Measurements from ENCODE around the gene KRTAP10-10.
"Not testable (repeated sequence)": the region's sequence is repeated elsewhere in the genome, so short reads cannot be mapped to it uniquely, and the experiment has no call there.

KRTAP10-10 gene

GRCh38 chr21:44653656-44654575 lies 16.8 kb downstream of the KRTAP10-10 start:
- peak; percentile 80 for DNase-seq

DNA sequence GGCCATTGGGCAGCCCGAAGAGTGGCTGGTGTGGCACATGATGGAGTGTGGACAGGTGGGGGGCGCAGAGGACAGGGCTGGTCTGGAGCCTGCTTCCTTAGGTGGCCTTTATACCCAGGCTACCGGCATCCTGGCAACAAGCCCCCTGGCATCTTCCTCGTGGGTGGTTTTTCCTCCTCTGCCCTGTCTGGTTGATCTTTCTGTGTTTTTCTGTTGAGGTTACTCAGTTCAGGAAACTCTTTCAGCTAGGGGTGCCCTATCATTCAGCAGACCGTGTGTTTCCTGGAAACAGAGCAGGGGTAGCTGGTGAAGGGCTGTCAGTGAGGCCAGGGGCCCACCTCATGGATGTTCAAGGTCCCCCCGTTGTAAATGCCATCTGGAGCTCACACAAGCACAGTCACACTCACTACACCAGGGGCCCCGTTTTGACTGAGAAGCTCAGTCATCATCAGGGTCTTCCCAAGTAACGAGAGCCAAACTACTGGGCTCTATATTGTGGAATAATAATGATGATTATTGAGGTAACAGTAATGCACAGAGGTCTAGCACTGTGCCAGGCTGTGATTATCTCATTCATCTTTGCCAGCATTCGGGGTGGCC lies 17.5 kb downstream of the KRTAP10-10 start, which contains the start of gene KRTAP12-4:
Gene KRTAP12-4 (minus strand): TSS at position 84 of the 600 bp plus-strand sequence. CDS start 45 bp downstream, at position 39.
- DNase-seq: peak; percentile 28

- no peak for DNase-seq
Observed at GRCh38 chr21:44656868-44657267, 19.7 kb downstream of the KRTAP10-10 start.

DNA sequence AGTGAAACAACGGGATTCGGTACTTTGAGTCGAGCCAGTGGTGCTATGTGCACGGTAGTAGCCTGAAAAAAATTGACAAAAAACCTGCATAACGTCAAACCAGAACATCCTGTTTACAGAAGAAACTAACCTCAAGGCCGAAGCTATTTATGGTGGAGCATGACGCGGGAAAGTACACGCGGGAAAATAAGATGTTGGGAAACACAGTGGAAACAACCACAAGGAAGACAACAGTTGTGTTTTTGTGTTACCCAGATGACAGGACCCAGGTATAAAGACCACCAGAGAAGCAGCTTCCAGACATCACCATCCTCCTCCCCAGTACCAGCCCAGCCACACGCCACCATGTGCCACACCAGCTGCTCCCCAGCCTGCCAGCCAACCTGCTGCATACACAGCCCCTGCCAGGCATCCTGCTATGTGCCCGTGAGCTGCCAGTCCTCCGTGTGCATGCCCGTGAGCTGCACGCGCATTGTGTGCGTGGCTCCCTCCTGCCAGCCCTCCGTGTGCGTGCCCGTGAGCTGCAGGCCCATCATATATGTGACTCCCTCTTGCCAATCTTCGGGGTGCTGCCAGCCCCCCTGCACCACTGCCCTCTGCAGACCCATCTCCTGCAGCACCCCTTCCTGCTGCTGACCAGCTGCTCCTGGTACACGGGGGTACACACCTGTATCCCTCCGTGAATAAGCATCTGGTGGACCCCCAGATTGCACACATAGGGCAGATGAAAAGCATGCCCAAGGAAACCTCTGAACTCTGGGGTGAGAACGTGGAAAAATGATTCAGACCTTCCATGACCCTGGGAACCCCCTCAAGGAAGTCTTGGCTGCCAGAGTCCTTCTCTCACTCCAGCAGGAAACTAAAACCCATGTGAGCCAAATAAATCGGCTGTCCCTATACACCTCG lies 20.7 kb downstream of the KRTAP10-10 start, which contains the start of gene KRTAP12-3:
Gene KRTAP12-3 (plus strand): TSS at position 298 of the 906 bp plus-strand sequence. CDS start 48 bp downstream, at position 346.
- DNase-seq: peak; percentile 83

DNA sequence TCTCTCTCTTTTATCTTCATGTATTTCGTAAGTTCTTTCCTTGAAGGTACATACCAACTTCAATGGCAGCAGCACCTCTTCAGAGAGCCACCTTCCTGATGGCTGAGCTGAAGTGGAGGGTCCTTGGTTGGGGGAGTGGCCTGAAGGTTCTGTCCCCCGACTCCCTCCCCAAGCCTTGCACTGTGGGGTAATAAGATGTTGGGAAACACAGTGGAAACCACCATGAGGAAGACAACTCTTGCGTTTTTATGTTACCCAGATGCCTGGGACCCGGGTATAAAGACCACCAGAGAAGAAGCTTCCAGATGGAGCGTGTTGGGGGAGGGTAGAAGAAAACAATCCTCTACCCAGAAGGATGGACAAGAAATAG lies 21.4 kb downstream of the KRTAP10-10 start:
- DNase-seq: no peak

DNA sequence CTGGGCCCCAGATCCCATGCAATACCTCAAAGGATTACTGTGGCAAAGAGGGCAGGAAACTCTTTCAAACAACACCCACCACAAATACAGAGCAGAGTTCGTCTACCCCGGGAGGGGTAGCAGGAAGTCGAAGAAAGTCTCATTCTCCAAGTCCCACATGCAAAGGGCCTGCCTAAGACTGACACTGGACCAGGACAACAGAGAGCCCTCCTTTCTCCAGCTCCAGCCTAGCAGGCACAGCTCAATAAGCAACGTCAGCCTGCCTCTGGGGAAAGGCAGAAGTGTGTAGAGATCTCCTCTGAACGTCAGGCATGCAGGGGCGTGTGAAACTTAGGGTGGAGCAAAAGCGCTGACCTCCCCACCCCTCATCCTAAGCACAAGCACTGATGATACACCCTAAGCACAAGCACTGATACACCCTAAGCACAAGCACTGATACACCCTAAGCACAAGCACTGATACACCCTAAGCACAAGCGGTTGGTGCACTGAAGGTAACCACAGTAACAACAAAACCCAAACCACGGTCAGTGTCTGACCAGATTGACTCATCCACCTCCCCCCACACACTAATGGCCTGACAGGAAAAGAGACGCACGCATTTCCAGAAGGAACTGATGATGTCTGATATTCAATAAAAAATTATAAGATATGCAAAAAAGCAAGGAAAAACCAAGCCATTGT lies 21.9 kb downstream of the KRTAP10-10 start:
- DNase-seq: peak; percentile 38

DNA sequence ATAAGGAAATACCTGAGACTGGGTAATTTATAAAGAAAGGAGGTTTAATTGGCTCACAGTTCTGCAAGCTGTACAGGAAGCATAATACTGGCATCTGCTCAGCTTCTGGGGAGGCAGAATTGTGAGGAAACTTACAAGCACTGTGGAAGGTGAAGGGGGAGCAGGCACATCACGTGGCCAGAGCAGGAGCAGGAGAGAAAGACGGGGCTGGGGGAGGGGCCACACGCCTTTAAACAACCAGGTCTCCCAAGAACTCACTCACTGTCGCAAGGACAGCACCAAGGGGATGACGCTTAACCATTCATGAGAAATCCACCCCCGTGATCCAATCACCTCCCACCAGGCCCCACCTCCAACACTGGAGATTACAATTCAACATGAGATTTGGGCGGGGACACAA lies 24.4 kb downstream of the KRTAP10-10 start:
- DNase-seq: not testable (repeated sequence)

DNA sequence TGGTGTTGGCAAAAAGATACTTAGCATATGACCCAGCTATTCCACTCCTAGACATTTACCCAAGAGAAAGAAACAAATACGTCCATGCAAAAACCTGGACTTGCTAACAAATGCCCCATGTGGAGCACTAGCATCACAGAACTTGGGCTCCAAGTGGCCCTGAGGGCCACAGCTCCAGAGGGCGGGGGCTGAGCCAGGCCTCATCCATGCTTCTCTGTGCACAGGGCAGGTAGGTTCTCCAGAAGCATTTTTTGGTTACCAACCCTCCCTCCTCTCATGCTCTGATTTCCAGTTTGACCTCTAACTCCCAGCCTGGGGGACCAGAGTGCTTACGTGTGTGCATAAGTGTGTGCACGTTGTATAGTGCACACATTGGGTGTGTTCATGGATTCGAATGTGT lies 27.5 kb downstream of the KRTAP10-10 start:
- DNase-seq: no peak

GRCh38 chr21:44666401-44667320 lies 29.5 kb downstream of the KRTAP10-10 start, which contains the start of gene KRTAP12-2:
Gene KRTAP12-2, minus strand, starts transcription at chr21:44666927. Its CDS starts 41 bp downstream, at chr21:44666886.
- DNase-seq: no peak

GRCh38 chr21:44667612-44668011 lies 30.5 kb downstream of the KRTAP10-10 start:
- DNase-seq: no peak

GRCh38 chr21:44670642-44671432 lies 33.7 kb downstream of the KRTAP10-10 start:
- no peak for DNase-seq

DNA sequence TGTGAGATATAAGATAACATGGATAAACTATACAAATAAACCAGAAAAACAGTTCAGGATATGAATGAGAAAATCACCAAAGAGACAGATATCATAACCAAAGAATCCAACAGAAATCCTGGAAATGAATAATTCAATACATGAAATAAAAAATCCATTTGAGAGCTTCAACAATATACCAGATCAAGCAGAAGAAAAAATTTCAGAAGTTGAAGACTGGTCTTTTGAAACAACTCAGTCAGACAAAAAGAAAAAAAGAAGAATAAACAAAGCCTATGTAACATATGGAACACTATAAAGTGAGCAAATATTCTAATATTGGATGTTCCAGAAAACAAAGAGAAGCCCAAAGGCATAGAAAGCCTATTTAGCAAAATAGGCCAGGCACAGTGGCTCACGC lies 34.8 kb downstream of the KRTAP10-10 start:
- DNase-seq: no peak

GRCh38 chr21:44677881-44678280 lies 40.7 kb downstream of the KRTAP10-10 start:
- no peak for DNase-seq

GRCh38 chr21:44681152-44681551 lies 44.0 kb downstream of the KRTAP10-10 start:
- no peak for DNase-seq

DNA sequence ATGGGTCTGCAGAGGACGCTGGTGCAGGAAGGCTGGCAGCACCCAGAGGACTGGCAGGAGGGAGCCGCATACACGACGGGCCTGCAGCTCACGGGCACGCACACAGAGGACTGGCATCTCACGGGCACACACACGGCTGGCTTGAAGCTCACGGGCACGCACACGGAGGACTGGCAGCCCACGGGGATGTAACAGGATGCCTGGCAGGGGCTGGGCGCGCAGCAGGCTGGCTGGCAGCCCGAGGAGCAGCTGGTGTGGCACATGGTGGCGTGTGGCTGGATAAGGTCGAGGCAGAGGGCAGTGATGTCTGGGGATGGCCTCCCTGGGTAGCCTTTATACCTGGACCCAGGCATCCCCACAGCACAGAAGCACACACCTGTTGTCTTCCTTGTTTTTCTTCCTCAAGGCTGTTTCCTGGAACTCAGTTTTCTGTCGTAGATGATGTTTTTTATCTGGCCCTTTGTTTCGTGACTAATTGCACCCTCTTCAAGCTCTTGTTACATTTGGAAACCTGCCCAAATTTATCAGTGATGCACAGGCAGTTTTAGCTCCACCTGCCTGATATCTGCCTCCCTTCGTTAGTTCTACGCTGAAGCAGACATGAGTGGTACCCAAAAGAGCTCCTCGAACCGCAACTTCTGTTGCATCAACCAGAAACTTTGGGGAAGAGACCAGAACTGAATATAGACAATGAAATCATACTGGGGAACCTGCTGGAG lies 44.9 kb downstream of the KRTAP10-10 start, which contains the start of gene KRTAP12-1:
Gene KRTAP12-1 (minus strand): TSS at position 303 of the 719 bp plus-strand sequence. CDS start 40 bp downstream, at position 263.
- DNase-seq: no peak

DNA sequence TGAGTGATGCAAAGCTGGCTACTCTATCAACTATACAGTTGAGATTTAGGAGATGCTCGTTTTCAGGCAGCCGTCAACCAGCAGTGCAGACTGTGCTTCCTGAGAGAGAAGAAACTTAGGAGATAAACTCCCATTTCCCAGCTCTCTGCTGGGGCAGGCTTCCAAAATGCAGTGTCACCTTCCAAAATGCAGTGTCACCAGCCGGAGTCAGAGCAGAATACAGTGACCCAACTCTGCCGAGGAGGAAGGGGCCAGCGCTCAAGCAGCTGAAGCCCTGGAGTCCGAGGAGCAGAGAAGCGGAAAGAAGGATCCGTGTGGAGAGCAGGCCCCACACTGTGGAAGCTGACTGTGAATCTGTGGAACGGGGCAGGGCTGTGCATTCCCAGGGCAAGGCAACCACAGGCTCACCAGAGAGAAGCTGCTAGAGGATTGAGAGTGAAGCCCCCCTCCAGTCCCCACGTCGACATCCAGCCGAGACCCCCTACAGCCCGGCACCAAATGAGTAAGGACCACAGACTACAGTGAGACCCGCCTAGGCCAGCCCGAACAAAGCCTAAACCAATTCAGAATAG lies 45.5 kb downstream of the KRTAP10-10 start:
- DNase-seq: no peak

DNA sequence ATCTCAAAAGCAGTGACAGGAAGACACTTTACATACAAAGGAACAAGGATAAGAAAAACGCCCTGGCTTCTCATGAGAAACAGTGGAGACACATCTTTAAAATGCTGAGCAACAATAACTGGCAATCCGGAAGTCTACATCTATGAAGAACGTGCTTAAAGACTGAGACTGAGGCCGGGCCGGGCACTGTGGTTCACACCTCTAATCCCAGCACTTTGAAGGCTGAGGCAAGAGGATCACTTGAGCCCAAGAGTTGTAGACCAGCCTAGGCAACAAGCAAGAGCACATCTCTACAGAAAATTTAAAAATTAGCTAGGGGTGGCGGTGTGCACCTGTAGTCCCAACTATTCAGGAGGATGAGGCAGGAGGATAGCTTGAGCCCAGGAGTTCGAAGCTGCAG lies 46.9 kb downstream of the KRTAP10-10 start:
- no peak for DNase-seq

- no peak for DNase-seq
Observed at GRCh38 chr21:44684483-44684882, 47.3 kb downstream of the KRTAP10-10 start.

GRCh38 chr21:44685050-44685449 lies 47.9 kb downstream of the KRTAP10-10 start:
- DNase-seq: not testable (repeated sequence)

All from CD4-positive, alpha-beta T cell treated with Interleukin-21 for 1 hour (primary cell).